ENCODE results near the gene SLC39A8.
A peak's percentile ranks its signal among the peaks of the same experiment; 100 is the strongest.
"Not testable (repeated sequence)": the region's sequence is repeated elsewhere in the genome, so short reads cannot be mapped to it uniquely, and the experiment has no call there.

The SLC39A8 gene

GRCh38 chr4:102344954-102345794 lies at the start of gene SLC39A8:
Gene SLC39A8, minus strand, starts transcription at chr4:102345482. Its CDS starts 820 bp downstream, at chr4:102344662.
- peak; percentile 86 for DNase-seq (ENCODE audit: low read depth)

- no peak for DNase-seq (ENCODE audit: low read depth)
These were observed 46.9 kb upstream of the SLC39A8 start for GRCh38 chr4:102392033-102392744.

DNA sequence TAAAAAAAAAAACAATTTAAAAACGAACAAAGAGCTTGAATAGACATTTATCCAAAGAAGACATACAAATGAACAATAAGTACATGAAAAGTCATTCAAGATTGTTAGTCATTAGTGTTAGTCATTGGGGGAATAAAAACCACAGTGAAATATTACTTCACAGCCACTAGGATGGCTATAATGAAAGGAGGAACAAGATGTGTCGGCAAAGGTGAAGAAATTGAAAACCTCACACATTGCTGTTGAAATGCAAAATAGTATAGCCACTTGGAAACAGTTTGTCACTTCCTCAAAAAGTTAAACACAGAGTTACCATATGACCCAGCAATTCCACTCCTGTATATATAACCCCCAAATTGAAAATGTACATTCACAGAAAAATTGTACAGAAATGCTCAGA lies 45.2 kb upstream of the SLC39A8 start:
- DNase-seq (ENCODE audit: low read depth): peak; percentile 59

DNA sequence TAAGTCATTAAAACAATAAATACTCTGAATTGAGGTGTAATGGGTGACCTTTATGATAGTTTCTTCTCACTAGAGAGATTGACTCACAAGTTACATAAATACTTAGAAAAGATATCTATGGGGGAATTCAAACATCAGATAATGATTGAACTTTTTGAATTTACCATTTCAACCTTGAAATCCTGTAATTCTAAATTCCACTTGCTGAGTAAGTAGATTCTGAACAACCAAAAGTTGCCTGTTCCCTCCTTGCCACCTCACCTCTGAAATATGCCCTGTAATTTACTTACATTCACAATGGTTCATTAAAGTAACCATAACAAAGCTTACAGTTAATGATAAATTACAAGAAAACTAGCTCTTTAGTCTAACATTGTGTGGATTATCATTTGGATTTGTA lies 43.3 kb upstream of the SLC39A8 start:
- peak; percentile 1 for DNase-seq (ENCODE audit: low read depth)

- peak; percentile 11 for DNase-seq (ENCODE audit: low read depth)
These were observed 42.4 kb upstream of the SLC39A8 start for GRCh38 chr4:102387552-102388150.

- no peak for DNase-seq (ENCODE audit: low read depth)
These were observed 41.7 kb upstream of the SLC39A8 start for GRCh38 chr4:102386966-102387365.

- DNase-seq (ENCODE audit: low read depth): not testable (repeated sequence)
These were observed 35.0 kb upstream of the SLC39A8 start for GRCh38 chr4:102380253-102380652.

GRCh38 chr4:102362922-102363432 lies 17.7 kb upstream of the SLC39A8 start:
- no peak for DNase-seq (ENCODE audit: low read depth)

DNA sequence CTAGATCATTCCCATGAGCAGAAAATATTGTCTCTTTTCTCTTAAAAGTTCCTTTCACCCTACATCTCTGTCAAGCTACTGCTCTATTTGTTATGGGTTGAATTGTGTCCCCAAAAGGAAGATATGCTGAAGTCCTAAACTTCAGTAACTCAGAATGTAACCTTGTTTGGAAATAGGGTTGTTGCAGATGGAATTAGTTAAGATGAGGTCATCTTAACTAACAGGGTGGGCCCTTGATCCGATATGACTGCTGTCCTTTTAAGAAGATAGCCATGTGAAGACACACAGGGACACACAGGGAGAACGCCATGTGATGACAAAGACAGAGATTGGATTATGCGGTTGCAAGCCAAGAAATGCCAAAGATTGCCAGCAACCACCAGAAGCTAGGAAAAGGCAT lies 12.8 kb upstream of the SLC39A8 start:
- no peak for DNase-seq (ENCODE audit: low read depth)

DNA sequence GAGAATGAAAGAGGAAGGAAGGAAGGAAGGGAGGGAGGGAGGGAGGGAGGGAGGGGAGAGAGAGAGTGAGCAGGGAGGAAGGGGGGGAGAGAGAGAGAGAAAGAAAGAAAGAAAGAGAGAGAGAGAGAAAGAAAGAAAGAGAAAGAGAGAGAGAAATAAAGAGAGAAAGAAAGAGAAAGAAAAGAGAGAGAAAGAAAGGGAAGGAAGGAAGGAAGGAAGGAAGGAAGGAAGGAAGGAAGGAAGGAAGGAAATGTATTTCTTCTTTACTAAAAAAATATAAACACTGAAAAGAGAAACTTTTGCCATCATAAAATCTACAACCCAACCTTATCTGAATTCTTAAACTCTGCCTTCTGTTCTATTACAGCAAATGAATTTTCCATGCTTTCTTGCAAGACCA lies 12.4 kb upstream of the SLC39A8 start:
- not testable (repeated sequence) for DNase-seq (ENCODE audit: low read depth)

DNA sequence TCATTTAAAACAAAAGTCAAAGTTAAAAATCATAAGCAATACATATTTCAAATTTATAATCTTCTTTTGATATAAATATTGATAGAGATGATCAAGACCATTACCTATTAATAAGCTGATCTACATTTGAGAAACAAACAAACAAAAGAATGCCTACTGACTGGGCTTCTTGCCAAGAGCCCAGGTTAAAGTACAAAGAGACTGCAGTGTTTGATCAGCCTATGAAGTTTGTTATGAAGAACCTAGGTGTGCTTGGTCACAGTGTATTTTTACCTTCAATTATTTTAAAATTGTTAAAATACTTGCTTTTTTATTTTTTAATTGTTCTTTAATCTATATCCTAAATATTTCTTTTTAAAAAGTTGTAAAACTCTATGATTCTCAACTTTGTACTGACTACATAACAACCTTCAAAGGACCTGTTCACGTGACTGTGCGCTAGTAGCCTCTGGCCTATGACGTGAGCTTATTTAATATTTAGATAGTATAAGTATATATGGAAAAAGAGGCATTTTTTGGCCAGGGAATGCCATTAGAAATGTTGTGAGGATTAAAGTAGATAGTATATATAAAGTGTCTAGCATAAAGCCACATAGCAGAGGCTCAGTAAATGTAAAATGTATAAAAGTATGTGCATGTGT lies 11.4 kb upstream of the SLC39A8 start:
- DNase-seq (ENCODE audit: low read depth): no peak

GRCh38 chr4:102355748-102356147 lies 10.5 kb upstream of the SLC39A8 start:
- DNase-seq (ENCODE audit: low read depth): no peak

- DNase-seq (ENCODE audit: low read depth): no peak
These were observed 9.6 kb upstream of the SLC39A8 start for GRCh38 chr4:102354671-102355454.

GRCh38 chr4:102352781-102353180 lies 7.5 kb upstream of the SLC39A8 start:
- DNase-seq (ENCODE audit: low read depth): no peak

DNA sequence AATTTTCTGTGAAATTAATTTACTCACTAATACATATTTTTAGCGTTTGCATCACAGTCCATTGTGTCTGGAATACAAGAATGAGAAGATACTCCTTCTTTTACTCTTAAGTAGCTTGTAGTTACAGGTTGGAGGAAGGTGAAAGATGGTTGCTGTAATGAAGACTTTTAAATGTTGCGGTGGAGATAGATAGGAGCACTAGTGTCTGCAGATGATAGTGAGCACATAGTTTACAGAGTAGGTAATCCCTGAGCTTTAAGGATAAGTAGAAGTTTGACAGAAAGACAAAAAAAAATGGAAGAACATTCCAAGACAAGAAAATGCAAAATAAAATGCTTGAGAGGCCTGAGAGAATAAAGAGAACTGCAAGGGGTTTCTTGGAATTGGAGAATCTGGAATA lies 5.4 kb upstream of the SLC39A8 start:
- no peak for DNase-seq (ENCODE audit: low read depth)

DNA sequence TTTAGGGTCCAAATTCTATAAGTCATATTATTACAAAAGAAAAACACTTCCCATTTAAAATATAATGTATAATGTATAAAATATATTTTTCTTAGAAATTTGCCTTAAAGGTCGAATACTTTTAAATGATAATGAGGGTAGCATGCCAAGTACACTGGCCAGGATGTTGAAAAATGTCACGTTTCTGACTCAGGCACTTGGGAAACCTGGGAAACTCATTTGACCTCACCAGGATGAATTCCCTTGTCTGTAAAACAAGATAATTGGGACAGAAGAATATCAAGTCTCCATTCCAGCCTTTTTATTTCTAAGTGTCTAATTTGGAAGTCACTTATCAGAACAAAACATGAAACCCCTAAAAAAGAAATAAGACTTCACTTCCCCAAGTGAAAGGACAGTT lies 3.4 kb upstream of the SLC39A8 start:
- DNase-seq (ENCODE audit: low read depth): no peak

- no peak for DNase-seq (ENCODE audit: low read depth)
These were observed 466 bp upstream of the SLC39A8 start for GRCh38 chr4:102345795-102346100.

DNA sequence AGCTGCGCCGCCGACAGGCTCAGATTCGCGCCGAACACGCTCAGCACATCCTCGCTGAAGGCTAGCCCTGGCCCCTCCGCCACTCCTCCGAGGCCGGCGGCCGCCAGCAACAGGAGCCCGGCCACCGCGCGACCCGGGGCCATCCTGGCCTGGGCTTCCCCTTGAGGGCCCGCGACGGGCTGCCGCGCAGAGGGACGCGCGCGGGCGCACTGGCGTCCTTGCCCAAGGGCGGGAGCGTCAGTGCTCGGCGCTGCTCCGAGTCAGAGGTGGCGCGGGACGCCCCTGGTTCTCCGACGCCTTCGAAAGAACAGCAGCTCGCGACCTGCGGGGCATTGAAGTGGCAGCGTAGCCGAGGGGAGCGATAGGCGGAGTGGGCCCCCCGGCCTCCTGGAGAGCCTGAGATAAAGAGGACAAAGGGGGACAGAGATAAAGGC lies 745 bp downstream of the SLC39A8 start:
- peak; percentile 57 for DNase-seq (ENCODE audit: low read depth)

DNA sequence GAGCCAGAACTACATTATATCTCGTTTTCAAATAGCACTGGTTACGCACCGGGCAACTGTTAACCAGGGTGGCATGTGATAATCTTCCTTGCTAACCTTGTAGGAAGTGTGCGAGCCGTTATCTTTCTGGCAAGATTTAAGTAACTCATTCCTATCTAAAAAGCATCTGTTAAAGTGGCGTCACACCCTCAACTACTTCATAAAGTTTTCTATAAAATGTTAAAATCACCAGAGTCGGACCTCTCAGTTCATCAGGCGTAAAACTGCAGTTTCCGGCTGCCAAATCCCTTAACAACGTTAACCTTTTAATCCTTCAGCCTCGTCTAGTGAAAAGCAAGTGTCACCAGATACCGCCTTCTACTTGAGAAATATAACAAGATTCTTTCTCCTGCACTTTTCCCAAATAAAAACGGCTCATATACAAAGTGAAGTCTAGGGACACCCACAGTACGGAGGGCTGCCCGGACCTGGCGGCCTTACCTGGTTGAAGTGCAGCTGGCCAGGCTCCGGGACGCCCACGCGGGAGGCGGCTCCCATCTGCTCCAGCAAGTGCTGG lies 1.2 kb downstream of the SLC39A8 start:
- no peak for DNase-seq (ENCODE audit: low read depth)

- DNase-seq (ENCODE audit: low read depth): no peak
These were observed 2.7 kb downstream of the SLC39A8 start for GRCh38 chr4:102342404-102343074.

- DNase-seq (ENCODE audit: low read depth): no peak
These were observed 4.1 kb downstream of the SLC39A8 start for GRCh38 chr4:102341201-102341600.

Measured in iris pigment epithelial cell (primary cell).